SIG-M5 (cell line): Measurements from ENCODE around the gene CHIC1.
"Not testable (repeated sequence)": the region's sequence is repeated elsewhere in the genome, so short reads cannot be mapped to it uniquely, and the experiment has no call there.

Source experiments
- DNase-seq: peaks from one replicate; lab custom pipeline; 2025; lab: John Stamatoyannopoulos, UW

CHIC1 gene

GRCh38 chrX:73562984-73563737, at the start of gene CHIC1:
Gene CHIC1, plus strand, starts transcription at chrX:73563197. Its CDS starts 88 bp downstream, at chrX:73563285.
- no peak for DNase-seq

- DNase-seq, result not testable (repeated sequence)
Measured at GRCh38 chrX:73522823-73523222, 40.2 kb upstream of the CHIC1 start.

- DNase-seq, result no peak
Measured at GRCh38 chrX:73524906-73525305, 38.1 kb upstream of the CHIC1 start.

- DNase-seq, result no peak
Measured at GRCh38 chrX:73525928-73526690, 36.9 kb upstream of the CHIC1 start.

GRCh38 chrX:73531655-73532054, 31.3 kb upstream of the CHIC1 start:
- not testable (repeated sequence) for DNase-seq

GRCh38 chrX:73556159-73556558, 6.8 kb upstream of the CHIC1 start:
- no peak for DNase-seq

- DNase-seq, result no peak
Measured at GRCh38 chrX:73561801-73562200, 1.2 kb upstream of the CHIC1 start.

- no peak for DNase-seq
Measured at GRCh38 chrX:73562458-73562857, 539 bp upstream of the CHIC1 start.

GRCh38 chrX:73563738-73564068, 706 bp downstream of the CHIC1 start:
- DNase-seq, result no peak

- DNase-seq, result no peak
Measured at GRCh38 chrX:73577361-73577760, 14.4 kb downstream of the CHIC1 start.

GRCh38 chrX:73581002-73581628, 18.1 kb downstream of the CHIC1 start:
- no peak for DNase-seq

- not testable (repeated sequence) for DNase-seq
Measured at GRCh38 chrX:73597758-73598157, 34.8 kb downstream of the CHIC1 start.

- DNase-seq, result no peak
Measured at GRCh38 chrX:73615022-73615421, 52.0 kb downstream of the CHIC1 start.

- DNase-seq, result not testable (repeated sequence)
Measured at GRCh38 chrX:73641669-73642068, 78.7 kb downstream of the CHIC1 start.

- DNase-seq, result no peak
Measured at GRCh38 chrX:73647212-73647611, 84.2 kb downstream of the CHIC1 start.

- no peak for DNase-seq
Measured at GRCh38 chrX:73647632-73648322, 84.8 kb downstream of the CHIC1 start.

GRCh38 chrX:73661322-73661721, 98.3 kb downstream of the CHIC1 start:
- DNase-seq, result not testable (repeated sequence)

GRCh38 chrX:73668779-73669178, 105.8 kb downstream of the CHIC1 start:
- no peak for DNase-seq

GRCh38 chrX:73681408-73681807, 118.4 kb downstream of the CHIC1 start:
- DNase-seq, result no peak

- no peak for DNase-seq
Measured at GRCh38 chrX:73683236-73683859, 120.4 kb downstream of the CHIC1 start.

- DNase-seq, result not testable (repeated sequence)
Measured at GRCh38 chrX:73707014-73707413, 144.0 kb downstream of the CHIC1 start.

GRCh38 chrX:73728602-73729001, 165.6 kb downstream of the CHIC1 start:
- no peak for DNase-seq
